MCF 10A (cell line): ENCODE measurements around the gene MTLN. TPM values are rescaled to one million over a fixed set of nuclear protein-coding genes. Genes with fewer than 3 reads are reported as not detected.
"Not testable (repeated sequence)": the region's sequence is repeated elsewhere in the genome, so short reads cannot be mapped to it uniquely, and the experiment has no call there.

Experiments
- BruUV-seq: library from RNA; stranded (reverse); fragments of 400-500 nt; replicated peaks from 2 replicates; lab custom pipeline; 2021; lab: Mats Ljungman, UMichigan
- CTCF ChIA-PET: fragments of 300-600 bp; sonication (Branson Sonifier 250); formaldehyde crosslinking; extraction: SDS; loops from one replicate; lab custom pipeline; 2021; ENCODE audit warnings: antibody characterized with exemption, inconsistent platforms; lab: Yijun Ruan, JAX
- POLR2A ChIA-PET: fragments of 300-600, 350-650 bp; sonication (Branson Sonifier 250); formaldehyde crosslinking; extraction: SDS; loops from one replicate; lab custom pipeline; 2020; ENCODE audit warnings: antibody characterized with exemption, inconsistent platforms; lab: Yijun Ruan, JAX
- DNase-seq: peaks from one replicate; pipeline ENCODE4 v3.0.0-alpha.2; 2018; ENCODE audit not compliant: unreplicated experiment
- H3K27ac Mint-ChIP-seq: one replicate; pipeline ENCODE4 v1.8.0; 2022; ENCODE audit warnings: mild to moderate bottlenecking, low read depth, mixed read lengths; ENCODE audit not compliant: unreplicated experiment
- H3K27me3 Mint-ChIP-seq: one replicate; pipeline ENCODE4 v1.8.0; 2022; ENCODE audit warnings: mixed read lengths; ENCODE audit not compliant: insufficient read depth, unreplicated experiment
- H3K36me3 Mint-ChIP-seq: one replicate; pipeline ENCODE4 v1.8.0; 2022; ENCODE audit warnings: mild to moderate bottlenecking, moderate library complexity, mixed read lengths; ENCODE audit not compliant: insufficient read depth, unreplicated experiment
- H3K4me1 Mint-ChIP-seq: one replicate; pipeline ENCODE4 v1.8.0; 2022; ENCODE audit warnings: mixed read lengths; ENCODE audit not compliant: insufficient read depth, unreplicated experiment
- H3K4me3 Mint-ChIP-seq: one replicate; pipeline ENCODE4 v1.8.0; 2022; ENCODE audit warnings: mild to moderate bottlenecking, moderate library complexity, mixed read lengths; ENCODE audit not compliant: unreplicated experiment
- H3K9me3 Mint-ChIP-seq: one replicate; pipeline ENCODE4 v1.8.0; 2022; ENCODE audit warnings: mixed read lengths; ENCODE audit not compliant: unreplicated experiment
- CTCF ChIP-seq: fragments of 200-600 bp; IDR thresholded peaks from one replicate; pipeline ENCODE4 v1.8.0; 2022; ENCODE audit warnings: antibody characterized with exemption, mild to moderate bottlenecking; ENCODE audit not compliant: unreplicated experiment
- intact Hi-C: fragments of 100-400 bp; cut with micrococcal nuclease; formaldehyde crosslinking; loops from 2 replicates; pipeline ENCODE4 v1.14.1; 2022
- total RNA-seq: library from RNA; stranded (reverse); gene quantifications from 2 replicates; pipeline ENCODE4 v1.2.3, GENCODE V29; 2022

Gene MTLN
- total RNA-seq, 1 experiment from 2014 or later = 65.0 TPM

DNA sequence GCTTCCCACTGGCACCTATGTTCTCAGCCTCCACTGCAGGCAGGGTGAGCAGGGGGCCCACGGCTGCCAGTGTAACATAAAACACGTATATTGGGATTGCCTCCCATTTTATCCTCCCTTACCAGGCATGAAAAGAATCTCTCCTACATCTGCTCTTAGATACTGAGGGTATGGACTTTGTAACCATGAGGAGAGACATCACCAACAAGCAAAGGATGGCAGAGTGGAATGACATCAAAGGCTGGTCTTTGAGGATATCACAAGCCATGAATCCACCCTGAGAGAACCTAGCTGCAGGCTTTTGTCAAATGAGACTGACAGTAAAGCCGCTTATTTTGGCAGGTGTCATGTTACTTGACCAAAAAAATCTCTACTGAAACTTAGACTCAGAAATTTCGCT is 14.9 kb downstream of the MTLN start:
- intact Hi-C loops = no loop called here

GRCh38 chr2:110190169-110190568 is 22.2 kb downstream of the MTLN start:
- POLR2A ChIA-PET, CTCF ChIA-PET, intact Hi-C loops, H3K4me1 Mint-ChIP-seq, H3K27me3 Mint-ChIP-seq, H3K27ac Mint-ChIP-seq, H3K4me3 Mint-ChIP-seq, DNase-seq, H3K36me3 Mint-ChIP-seq, BruUV-seq: not testable (repeated sequence)
- H3K9me3 Mint-ChIP-seq = peaks cover 19% of the 10 kb centered on the region

More for the DNA sequence above, 14.9 kb downstream of the MTLN start:
- no peaks in the 10 kb centered on the region for H3K4me1 Mint-ChIP-seq
- H3K4me3 Mint-ChIP-seq = no peak overlapping the region
- H3K36me3 Mint-ChIP-seq = no peaks in the 10 kb centered on the region
- POLR2A ChIA-PET = interaction anchor here (0.7 kb wide), 1 partner anchor 1394 kb away, joined by 3 read pairs; no protein-coding TSS in a partner anchor
- no peak overlapping the region for H3K27ac Mint-ChIP-seq
- H3K9me3 Mint-ChIP-seq = no peaks in the 10 kb centered on the region
- no peak for DNase-seq
- no TSS peak for BruUV-seq
- CTCF ChIA-PET = no interaction called here
- TF ChIP-seq CTCF = no peak
- H3K27me3 Mint-ChIP-seq = no peaks in the 10 kb centered on the region

DNA sequence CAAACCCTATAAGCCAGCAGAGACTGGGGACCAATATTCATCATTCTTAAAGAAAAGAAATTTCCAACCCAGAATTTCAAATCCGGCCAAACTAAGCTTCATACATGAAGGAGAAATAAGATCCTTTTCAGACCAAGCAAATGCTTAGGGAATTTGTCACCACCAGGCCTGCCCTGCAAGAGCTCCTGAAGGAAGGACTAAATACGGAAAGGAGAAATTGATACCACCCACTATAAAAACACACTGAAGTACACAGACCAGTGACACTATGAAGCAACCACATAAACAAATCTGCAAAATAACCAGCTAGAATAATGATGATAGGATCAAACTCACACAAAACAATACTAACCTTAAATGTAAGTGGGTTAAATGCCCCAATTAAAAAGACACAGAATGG is 29.9 kb downstream of the MTLN start:
- POLR2A ChIA-PET = interaction anchor here (0.7 to 1.0 kb wide), 2 partner anchors 9 to 644 kb away, joined by 3 to 4 read pairs; no protein-coding TSS in a partner anchor
- peaks cover 35% of the 10 kb centered on the region for H3K9me3 Mint-ChIP-seq

GRCh38 chr2:110180036-110180435 is 32.3 kb downstream of the MTLN start:
- ChIA-PET CTCF (interaction anchor here (0.7 to 2.4 kb wide), 3 partner anchors 9 to 23 kb away, joined by 3 to 9 read pairs (median 3); no protein-coding TSS in a partner anchor), POLR2A (interaction anchor here (0.5 to 1.7 kb wide), 2 partner anchors 9 to 33 kb away, joined by 3 to 5 read pairs; no protein-coding TSS in a partner anchor)
- intact Hi-C loops = no loop called here
- no peak overlapping the region for H3K4me3 Mint-ChIP-seq
- H3K36me3 Mint-ChIP-seq = no peaks in the 10 kb centered on the region
- BruUV-seq = no TSS peak
- H3K9me3 Mint-ChIP-seq = peaks cover 24% of the 10 kb centered on the region
- DNase-seq = no peak
- H3K27ac Mint-ChIP-seq = no peak overlapping the region
- no peak for TF ChIP-seq CTCF
- H3K4me1 Mint-ChIP-seq = no peaks in the 10 kb centered on the region
- no peaks in the 10 kb centered on the region for H3K27me3 Mint-ChIP-seq

More for the DNA sequence above, 29.9 kb downstream of the MTLN start:
- no peaks in the 10 kb centered on the region for H3K27me3 Mint-ChIP-seq
- BruUV-seq = no TSS peak
- H3K27ac Mint-ChIP-seq = no peak overlapping the region
- no peak overlapping the region for H3K4me3 Mint-ChIP-seq
- CTCF ChIA-PET = no interaction called here
- intact Hi-C loops = no loop called here
- TF ChIP-seq CTCF = no peak
- no peaks in the 10 kb centered on the region for H3K36me3 Mint-ChIP-seq
- no peaks in the 10 kb centered on the region for H3K4me1 Mint-ChIP-seq
- DNase-seq = no peak
